Smooth muscle cell (in vitro differentiated cells): ENCODE measurements around the gene ZP1. TPM values are rescaled to one million over a fixed set of nuclear protein-coding genes. Genes with fewer than 3 reads are reported as not detected.

ENCODE experiments used
- DNase-seq: peaks from one replicate; lab custom pipeline; 2025; ENCODE audit not compliant: unreplicated experiment; lab: John Stamatoyannopoulos, UW
- H2AFZ ChIP-seq: fragments of 200-600 bp; sonication (generic); 2 replicates; pipeline ENCODE4 v1.6.0; 2016; ENCODE audit warnings: antibody characterized with exemption, low read depth, mild to moderate bottlenecking
- H3F3A ChIP-seq: fragments of 200-600 bp; sonication (generic); 2 replicates; pipeline ENCODE4 v1.6.0; 2017; ENCODE audit warnings: antibody characterized with exemption, low read depth
- H3K27ac ChIP-seq: fragments of 200-600 bp; sonication (generic); 2 replicates; pipeline ENCODE4 v1.5.1; 2016; ENCODE audit warnings: low read depth, mild to moderate bottlenecking
- H3K27me3 ChIP-seq: fragments of 200-600 bp; sonication (generic); 2 replicates; pipeline ENCODE4 v1.6.1; 2016; ENCODE audit warnings: low read depth, mild to moderate bottlenecking
- H3K36me3 ChIP-seq: fragments of 200-600 bp; sonication (generic); 2 replicates; pipeline ENCODE4 v1.5.1; 2016; ENCODE audit warnings: low read depth
- H3K4me1 ChIP-seq: fragments of 200-600 bp; sonication (generic); 2 replicates; pipeline ENCODE4 v1.5.1; 2016; ENCODE audit warnings: low read depth
- H3K4me2 ChIP-seq: fragments of 200-600 bp; sonication (generic); 2 replicates; pipeline ENCODE4 v1.6.0; 2016; ENCODE audit warnings: mild to moderate bottlenecking
- H3K4me3 ChIP-seq: fragments of 200-600 bp; sonication (generic); 2 replicates; pipeline ENCODE4 v1.5.1; 2016; ENCODE audit warnings: mild to moderate bottlenecking
- H3K79me2 ChIP-seq: fragments of 200-600 bp; sonication (generic); 2 replicates; pipeline ENCODE4 v1.6.0; 2016; ENCODE audit warnings: low read depth, mild to moderate bottlenecking
- H3K9ac ChIP-seq: fragments of 200-600 bp; sonication (generic); 2 replicates; pipeline ENCODE4 v1.6.0; 2016; ENCODE audit warnings: low read depth
- H3K9me3 ChIP-seq: fragments of 200-600 bp; sonication (generic); replicated peaks from 2 replicates; pipeline ENCODE4 v1.5.1; 2016; ENCODE audit warnings: low read depth
- H4K20me1 ChIP-seq: fragments of 200-600 bp; sonication (generic); 2 replicates; pipeline ENCODE4 v1.6.0; 2016; ENCODE audit warnings: low read depth
- WGBS: methylation state at CpG from one replicate; pipeline ENCODE4 v1.1.7; 2016; ENCODE audit warnings: low lambda C conversion rate; 5-methylcytosine and 5-hydroxymethylcytosine counted together
- polyA plus RNA-seq: library from polyadenylated mRNA; unstranded; fragments of >200 nt; fragmentation: Nextera tagmentation; extraction: Ambion mirVana; gene quantifications from 2 replicates; pipeline ENCODE4 v1.2.1, GENCODE V29; 2016
- total RNA-seq: library from RNA; depleted of rRNA; stranded (reverse); fragments of >200 nt; gene quantifications from 2 replicates; pipeline ENCODE4 v1.2.3, GENCODE V29; 2014
- TF ChIP-seq, protein P1 (sequence below): fragments of 200-600 bp; sonication (generic); IDR thresholded peaks from 2 replicates; pipeline ENCODE4 v1.5.1; 2017; ENCODE audit warnings: borderline replicate concordance, mild to moderate bottlenecking, antibody characterized with exemption; ENCODE audit not compliant: insufficient read depth, poor library complexity, severe bottlenecking

Gene ZP1
- total and polyA plus RNA-seq, 2 experiments from 2014 or later = 0.94 to 2.9 TPM

GRCh38 chr11:60854847-60855725 is 12.3 kb upstream of the ZP1 start:
- TF ChIP-seq, protein P1, sequence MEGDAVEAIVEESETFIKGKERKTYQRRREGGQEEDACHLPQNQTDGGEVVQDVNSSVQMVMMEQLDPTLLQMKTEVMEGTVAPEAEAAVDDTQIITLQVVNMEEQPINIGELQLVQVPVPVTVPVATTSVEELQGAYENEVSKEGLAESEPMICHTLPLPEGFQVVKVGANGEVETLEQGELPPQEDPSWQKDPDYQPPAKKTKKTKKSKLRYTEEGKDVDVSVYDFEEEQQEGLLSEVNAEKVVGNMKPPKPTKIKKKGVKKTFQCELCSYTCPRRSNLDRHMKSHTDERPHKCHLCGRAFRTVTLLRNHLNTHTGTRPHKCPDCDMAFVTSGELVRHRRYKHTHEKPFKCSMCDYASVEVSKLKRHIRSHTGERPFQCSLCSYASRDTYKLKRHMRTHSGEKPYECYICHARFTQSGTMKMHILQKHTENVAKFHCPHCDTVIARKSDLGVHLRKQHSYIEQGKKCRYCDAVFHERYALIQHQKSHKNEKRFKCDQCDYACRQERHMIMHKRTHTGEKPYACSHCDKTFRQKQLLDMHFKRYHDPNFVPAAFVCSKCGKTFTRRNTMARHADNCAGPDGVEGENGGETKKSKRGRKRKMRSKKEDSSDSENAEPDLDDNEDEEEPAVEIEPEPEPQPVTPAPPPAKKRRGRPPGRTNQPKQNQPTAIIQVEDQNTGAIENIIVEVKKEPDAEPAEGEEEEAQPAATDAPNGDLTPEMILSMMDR = no peak
- H3K4me2 ChIP-seq = no peak overlapping the region
- no peak for DNase-seq
- H2AFZ ChIP-seq = no peak overlapping the region
- WGBS = 88% methylated on average over 8 of the region's 8 CpGs
- H3F3A ChIP-seq = no peaks in the 10 kb centered on the region
- no peaks in the 10 kb centered on the region for H4K20me1 ChIP-seq
- H3K9ac ChIP-seq = no peak overlapping the region
- H3K27ac ChIP-seq = no peak overlapping the region
- H3K36me3 ChIP-seq = no peaks in the 10 kb centered on the region
- peaks cover 5% of the 10 kb centered on the region for H3K27me3 ChIP-seq
- no peaks in the 10 kb centered on the region for H3K79me2 ChIP-seq
- H3K9me3 ChIP-seq = no peaks in the 10 kb centered on the region
- no peaks in the 10 kb centered on the region for H3K4me1 ChIP-seq
- no peak overlapping the region for H3K4me3 ChIP-seq

DNA sequence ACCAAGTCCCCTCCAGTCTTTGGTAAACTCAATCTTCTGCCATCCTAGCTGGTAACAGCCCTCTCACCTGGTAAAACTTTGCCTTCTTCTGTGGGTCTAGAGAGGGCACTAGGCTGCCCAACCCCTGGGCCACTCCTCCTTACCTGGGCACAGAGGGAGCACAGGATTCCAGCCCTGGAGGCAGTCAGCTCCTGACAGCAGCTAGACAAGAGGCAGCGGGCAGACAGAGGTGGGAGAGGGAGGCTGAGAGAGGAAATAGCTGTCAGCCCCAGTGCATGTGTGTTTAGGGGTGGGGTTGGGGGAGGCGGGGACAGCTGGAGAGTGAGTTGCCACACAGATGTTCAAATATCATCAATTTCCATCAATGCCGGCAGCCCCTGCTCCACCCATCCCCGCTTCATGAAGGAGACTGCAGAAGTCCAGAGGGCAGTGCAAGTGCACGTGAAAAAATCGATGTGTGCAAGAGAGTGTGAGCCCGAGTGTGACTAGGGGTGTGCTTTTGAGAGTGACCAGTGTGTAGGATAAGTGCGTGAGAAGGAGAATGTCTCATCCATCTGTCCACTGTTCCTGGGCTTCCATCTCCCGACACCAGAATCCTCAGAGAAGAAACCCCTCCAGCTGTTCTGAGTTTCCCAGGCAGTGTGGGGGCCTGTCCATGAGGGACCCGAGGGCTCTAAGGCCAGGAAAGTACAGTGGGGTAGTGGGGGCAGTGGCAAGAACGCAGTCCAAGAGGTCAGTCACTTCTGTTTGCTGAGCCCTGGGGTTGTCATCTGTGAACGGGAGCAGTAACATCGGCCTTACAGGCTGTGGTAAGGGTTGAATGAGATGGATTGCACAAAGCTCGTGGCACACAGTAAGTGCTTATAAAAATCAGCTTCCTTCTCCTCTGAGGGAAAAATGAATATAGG is 11.4 kb upstream of the ZP1 start, which contains the start of gene PTGDR2:
TSS of gene PTGDR2 (minus strand) at position 225 of the 908 bp plus-strand sequence. CDS start 2,228 bp downstream, outside the sequence.
- Histone ChIP-seq H3K9ac (no peak within 1 kb of the TSS), H3K27ac (no peak within 1 kb of the TSS), H3K79me2 (no peaks in the 10 kb centered on the region), H2AFZ (no peak within 1 kb of the TSS), H3K36me3 (no peaks in the 10 kb centered on the region), H4K20me1 (no peaks in the 10 kb centered on the region), H3K4me3 (no peak within 1 kb of the TSS), H3K9me3 (no peaks in the 10 kb centered on the region), H3F3A (no peaks in the 10 kb centered on the region), H3K4me2 (no peak within 1 kb of the TSS), H3K27me3 (peaks cover 5% of the 10 kb centered on the region), H3K4me1 (no peaks in the 10 kb centered on the region)
- DNase-seq = no peak
- TF ChIP-seq, protein P1 = no peak
- WGBS = 88% methylated on average over 14 of the region's 14 CpGs

DNA sequence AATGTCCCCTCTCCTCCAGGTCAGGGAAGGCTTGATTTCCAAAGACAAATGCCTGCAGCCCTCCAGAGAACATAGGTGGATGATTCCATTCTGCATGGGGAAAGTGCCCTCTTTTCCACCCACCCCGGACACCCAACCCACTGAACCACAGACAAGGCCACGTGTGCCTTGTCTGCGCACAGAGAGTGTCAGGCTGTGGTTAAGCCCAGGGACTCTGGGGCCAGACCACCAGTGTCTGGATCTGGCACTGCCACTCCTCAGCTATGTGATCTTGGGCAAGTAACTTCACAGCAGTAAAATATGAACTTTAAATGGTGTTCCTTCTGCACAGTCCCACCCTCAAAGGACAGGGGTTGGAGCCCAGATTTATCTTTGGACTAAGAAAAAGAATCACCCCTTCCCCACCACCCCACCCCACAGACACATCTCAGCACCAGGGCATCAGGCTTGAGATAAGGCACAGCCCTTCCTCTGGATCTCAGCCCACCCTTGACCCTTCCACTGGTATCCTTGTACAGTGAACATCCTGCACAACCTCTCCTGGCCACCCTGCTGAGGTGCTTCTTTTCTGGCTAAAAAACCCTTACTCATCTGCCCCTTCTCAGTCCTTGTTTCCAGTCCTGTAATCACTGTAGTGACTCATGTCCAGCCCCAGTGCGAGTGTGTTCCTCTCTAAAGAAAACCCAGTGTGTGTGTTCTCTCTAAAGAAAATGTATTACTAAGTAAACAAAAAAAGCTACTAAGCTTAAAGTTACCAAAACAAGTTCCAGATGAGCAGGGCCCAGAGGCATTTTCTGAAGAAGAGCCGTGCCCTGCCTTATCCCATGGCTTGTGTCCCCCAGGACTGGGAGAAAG is 9.7 kb upstream of the ZP1 start:
- H2AFZ ChIP-seq = no peak overlapping the region
- TF ChIP-seq, protein P1 = no peak
- DNase-seq = no peak
- H3K4me2 ChIP-seq = no peak overlapping the region
- no peak overlapping the region for H3K9ac ChIP-seq
- H3K4me3 ChIP-seq = no peak overlapping the region
- no peaks in the 10 kb centered on the region for H3K36me3 ChIP-seq
- no peaks in the 10 kb centered on the region for H3K9me3 ChIP-seq
- H3K27me3 ChIP-seq = no peaks in the 10 kb centered on the region
- 61% methylated on average over 5 of the region's 5 CpGs for WGBS
- no peaks in the 10 kb centered on the region for H3K4me1 ChIP-seq
- no peaks in the 10 kb centered on the region for H4K20me1 ChIP-seq
- H3F3A ChIP-seq = no peaks in the 10 kb centered on the region
- H3K27ac ChIP-seq = no peak overlapping the region
- H3K79me2 ChIP-seq = no peaks in the 10 kb centered on the region
